GM18498 (cell line): ENCODE data around the gene CYSLTR1.
"Not testable (repeated sequence)": the region's sequence is repeated elsewhere in the genome, so short reads cannot be mapped to it uniquely, and the experiment has no call there.

Experiments used
- ATAC-seq: cut with Tn5 transposase; IDR thresholded peaks from one replicate; pipeline ENCODE4 v1.9.1; 2021; ENCODE audit warnings: mild to moderate bottlenecking, moderate library complexity; ENCODE audit not compliant: unreplicated experiment

The CYSLTR1 gene, protein sequence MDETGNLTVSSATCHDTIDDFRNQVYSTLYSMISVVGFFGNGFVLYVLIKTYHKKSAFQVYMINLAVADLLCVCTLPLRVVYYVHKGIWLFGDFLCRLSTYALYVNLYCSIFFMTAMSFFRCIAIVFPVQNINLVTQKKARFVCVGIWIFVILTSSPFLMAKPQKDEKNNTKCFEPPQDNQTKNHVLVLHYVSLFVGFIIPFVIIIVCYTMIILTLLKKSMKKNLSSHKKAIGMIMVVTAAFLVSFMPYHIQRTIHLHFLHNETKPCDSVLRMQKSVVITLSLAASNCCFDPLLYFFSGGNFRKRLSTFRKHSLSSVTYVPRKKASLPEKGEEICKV

DNA sequence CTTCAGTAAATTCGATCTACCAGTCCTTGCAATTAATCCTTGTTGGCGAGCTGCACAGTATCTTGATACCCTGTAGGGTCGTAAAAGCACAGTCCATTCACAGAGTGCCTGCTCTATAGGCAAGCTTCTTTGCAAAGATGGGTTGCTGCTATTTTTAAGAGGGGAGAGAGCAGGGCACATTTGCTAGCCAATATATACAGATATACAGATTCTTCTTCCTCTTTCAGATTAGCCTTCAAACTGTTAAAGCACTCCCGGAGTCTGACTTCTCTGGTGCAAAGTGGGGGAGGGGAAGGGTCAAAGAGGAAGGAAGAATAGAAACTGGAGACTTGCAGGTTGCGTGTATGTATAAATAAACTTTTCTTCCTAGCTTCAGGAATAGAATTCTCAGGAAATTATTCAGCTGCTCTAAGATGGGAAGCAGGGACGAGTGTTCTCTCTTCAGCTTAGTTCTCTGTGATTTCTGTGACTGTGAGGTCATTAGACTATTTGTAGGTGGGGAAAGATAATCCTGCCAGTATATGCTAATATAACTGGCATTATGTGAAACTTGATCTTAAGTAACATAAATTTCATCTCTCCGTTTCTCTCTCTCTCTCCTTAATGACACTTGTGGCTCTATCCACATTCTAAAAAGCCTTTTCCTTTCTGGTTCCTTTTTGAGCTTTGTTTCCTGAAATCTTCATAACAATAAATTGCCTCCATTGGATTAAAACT lies at the start of gene CYSLTR1:
CYSLTR1 (minus strand) TSS at position 242 of the 717 bp plus-strand sequence. CDS start 53,865 bp downstream, outside the sequence.
- ATAC-seq = peak; percentile 44

DNA sequence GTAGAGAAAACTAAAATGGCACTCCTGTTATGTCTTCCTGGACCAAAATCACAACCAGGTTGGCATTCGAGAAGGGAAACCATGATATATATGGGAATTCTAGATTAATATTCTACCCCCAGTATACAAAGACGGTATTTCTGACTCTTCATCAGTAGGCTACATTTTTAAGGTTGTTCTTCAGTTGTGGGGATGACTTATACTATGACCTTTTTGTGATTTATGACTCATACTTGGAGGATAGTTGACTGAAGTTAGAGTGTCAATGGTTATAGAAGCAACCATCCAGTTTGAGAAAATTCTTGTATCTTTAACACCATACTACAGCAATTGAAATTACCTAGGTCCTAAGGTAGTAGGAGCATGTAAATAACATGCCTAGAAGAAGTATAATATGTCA lies 49.8 kb upstream of the CYSLTR1 start:
- ATAC-seq = no peak

DNA sequence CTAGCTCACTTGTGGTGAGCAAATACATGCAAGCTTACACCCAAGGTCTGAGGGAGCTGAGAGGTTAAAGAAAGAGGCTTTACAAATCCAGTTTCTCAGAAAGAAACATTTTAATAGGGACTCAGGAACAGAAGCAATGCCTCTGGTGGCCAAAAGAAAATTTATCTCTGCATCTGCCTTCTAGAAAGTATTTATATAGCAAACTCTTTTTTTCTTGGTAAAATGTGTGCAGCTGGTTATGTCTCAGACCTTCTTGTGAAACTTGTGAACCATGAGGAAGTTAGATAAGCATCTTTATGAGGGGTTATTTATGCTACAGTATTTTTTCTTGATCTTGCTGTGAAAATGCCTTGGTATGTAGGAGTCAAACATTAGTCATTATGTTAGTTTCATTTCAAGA lies 48.5 kb upstream of the CYSLTR1 start:
- peak; percentile 65 for ATAC-seq

DNA sequence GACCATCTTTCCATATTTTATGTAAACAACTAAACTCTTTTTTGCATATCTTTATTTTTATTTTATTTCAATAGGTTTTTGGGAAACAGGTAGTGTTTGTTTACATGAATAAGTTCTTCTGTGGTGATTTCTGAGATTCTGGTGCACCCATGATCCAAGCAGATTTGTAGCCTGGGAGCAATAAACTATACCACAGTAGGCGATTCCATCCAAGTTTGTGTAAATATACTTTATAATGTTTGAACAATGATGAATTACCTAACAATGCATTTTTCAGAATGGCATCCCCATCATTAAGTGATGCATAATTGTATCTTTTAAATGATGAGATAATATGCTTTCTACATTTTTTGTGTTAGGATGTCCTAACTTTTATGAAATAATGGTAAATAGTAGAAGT lies 39.2 kb upstream of the CYSLTR1 start:
- no peak for ATAC-seq

DNA sequence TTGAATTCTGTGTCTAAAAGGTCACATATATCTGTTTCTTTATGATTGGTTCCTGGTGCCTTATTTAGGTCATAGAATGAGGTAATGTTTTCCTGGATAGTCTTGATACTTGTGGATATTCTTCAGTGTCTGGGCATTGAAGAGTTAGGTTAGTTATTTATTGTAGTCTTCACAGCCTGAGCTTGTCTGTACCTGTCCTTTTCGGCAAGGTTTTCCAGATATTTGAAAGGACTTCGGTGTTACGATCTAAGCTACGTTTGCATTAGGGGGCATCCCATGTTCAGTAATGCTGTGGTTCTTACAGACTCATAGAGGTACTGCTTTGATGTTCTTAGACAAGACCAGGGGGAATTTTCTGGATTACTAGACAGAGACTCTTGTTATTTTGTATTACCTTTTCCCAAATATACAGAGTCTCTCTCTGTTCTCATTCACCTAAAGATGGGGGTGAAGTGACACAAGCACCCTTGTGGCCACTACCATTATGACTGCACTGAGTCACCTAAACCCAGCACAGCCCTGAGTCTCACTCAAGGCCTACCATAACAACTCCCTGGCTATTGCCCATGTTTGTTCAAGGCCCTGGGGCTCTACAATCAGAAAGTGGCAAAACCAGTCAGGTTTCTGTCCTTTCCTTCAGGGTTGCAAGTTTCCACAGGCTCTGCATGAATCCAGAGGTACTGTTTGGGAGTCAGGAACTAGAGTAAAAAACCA lies 30.1 kb upstream of the CYSLTR1 start:
- no peak for ATAC-seq

DNA sequence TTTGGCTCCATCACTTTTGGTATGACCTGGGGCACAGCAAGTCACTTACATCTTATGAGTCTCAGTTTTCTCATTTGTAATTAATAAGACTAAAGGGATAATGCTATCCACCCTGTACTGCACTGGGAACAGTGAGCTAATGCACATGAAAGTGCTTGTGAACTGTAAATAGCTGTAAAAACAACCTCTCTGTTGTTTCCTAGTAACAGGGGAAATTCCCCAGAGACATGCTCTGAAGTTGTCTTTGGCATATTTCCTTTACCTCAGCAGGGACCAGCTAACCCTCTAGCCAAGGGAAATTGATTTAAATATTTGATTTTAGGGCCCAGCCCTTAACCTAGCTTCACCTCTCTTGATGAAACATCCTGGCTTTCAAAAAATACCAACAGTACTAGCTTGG lies 6.1 kb upstream of the CYSLTR1 start:
- peak; percentile 58 for ATAC-seq

DNA sequence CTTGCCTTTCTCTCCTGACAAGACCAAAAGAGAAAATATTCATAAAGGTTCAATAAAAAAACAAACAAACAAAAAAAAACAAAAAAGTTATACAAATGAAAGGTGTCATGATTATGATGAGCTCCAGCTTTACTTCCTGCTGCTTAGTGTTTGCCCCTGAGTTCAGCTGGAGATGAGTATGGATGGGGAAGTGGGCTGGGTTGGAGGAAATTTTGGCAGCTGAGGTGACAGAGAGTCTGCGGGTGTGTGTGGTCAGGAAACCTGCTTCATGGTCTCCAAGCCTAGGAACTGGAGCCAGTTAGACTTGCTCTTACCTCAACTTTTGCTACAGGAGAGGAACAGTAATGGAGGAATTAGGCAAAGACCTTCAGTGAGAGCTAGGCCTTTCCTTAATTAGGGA lies 4.3 kb upstream of the CYSLTR1 start:
- no peak for ATAC-seq

DNA sequence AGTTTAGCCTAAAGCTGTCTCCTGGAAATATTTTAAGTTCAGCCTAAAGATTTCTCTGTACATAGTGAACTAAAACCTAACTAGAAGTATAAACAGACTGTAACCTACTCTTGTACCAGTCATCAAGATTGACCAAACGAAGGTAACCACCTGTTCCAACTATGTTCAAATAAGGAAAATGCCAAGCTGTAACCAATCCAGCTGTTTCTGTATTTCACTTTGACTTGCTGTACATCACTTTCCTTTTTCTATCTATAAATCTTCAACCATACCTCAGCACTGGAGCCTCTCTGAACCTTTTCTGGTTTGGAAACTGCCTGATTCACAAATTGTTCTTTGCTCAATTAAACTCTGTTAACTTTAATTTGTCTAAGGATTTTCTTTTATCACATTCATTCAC lies 3.1 kb upstream of the CYSLTR1 start:
- ATAC-seq = no peak

DNA sequence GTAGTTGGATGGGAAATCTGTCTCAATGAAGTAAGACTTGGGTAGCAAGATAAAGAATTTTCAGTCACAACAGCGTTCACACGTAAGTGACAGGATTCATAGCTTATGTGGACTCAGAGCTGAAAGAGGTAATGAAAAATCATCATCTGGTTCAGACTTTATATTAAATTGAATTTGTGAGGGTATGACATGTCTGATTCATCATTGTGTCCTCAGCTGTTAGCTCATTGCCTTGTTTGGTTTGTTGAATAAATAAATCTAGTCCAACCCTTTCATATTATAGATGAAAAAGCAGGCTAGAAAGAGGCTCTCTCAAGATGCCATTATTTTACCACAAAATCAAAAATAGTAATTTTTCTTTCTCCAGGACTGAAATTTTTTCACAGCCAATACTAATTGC lies 2.7 kb upstream of the CYSLTR1 start:
- ATAC-seq = no peak

DNA sequence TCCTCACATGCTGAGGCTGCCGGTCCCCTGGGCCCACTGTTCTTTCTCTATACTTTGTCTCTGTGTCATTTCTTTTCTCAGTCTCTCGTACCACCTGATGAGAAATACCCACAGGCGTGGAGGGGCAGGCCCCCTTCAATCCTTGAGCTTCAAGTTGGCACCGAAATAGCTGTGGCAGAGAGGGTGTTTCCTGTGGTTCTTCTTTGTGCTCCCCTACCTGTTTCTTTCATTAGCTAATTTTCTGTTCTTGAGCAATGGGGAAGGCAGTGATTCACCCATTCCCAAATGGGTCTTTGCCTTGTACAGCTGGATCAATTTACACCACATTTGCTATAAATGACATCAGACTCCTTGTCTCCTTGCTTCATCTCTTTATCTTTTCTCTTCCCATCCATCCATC lies 2.1 kb upstream of the CYSLTR1 start:
- peak; percentile 68 for ATAC-seq

DNA sequence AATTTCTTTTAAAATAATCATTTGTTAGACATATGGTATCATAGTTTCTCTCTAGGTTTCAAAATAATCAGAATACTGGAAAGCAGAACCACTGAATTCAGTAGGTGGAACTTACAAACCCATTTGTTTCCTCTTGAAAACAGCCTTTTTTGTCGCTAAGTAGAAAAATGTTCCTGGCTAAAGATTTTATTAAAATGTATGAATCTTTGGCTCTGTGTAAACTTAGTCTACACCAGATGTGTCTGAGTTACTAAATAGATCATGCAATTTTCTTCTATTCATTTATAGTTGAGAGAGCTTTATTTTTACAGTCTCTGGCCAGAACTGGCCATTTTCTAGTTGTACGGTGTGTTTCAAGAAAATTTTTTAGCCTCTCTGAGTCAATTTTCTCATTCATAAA lies 1.0 kb downstream of the CYSLTR1 start:
- no peak for ATAC-seq

DNA sequence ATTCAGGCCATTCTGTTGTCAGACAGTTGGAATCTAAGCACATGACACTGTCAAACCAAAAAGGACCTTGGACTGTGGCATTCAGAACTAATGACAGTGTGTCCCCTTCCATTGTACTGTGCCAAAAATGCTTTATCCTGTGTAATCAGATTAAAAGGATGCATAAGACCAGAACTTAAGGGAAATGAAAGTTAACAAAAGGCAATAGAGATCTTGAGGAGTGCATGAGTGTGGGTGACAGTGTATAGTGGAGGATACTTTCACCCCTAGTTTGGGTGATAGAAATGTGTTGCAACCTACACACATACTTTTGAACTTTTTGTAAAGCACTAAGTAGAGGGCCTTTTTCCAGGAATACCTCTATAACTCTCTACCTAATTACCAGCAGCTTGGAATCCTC lies 4.5 kb downstream of the CYSLTR1 start:
- no peak for ATAC-seq

DNA sequence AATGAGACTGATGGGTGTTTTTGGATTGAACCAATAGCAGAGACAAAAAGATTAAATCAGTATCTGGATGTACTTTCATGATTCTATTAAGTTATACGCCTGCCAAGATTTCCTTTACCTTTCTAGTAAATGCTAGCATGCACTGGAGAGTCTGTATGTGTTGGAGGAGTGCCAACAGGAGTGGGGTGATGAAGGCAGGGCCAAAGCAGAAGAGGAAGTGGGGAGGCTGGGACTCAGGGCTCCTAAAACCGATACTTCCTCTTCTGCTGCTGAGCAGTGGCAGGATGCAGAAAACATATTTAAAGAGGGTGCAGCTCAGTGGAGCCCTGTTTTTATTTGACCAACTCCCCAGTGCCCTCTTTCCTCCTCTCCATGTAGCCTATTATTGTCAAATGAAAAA lies 5.6 kb downstream of the CYSLTR1 start:
- peak; percentile 96 for ATAC-seq

DNA sequence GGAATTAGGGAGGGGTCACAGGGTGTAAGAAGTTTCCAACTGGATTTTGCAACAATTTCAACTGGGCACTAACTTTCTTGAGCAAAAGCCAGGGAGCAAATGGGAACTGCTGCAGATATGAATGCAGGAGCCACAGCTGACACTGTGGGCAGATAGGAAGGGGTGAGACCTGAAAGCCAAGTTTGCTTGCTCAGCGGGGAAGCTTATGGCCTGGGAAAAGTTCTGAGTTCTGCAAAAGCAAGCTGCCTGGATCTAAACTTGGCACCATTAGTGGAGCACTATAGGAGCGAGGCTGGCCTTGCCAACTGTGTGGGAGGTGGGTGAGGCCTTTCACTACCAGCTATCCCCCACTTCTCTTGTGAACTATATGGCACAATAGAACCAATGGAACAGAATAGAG lies 11.1 kb downstream of the CYSLTR1 start:
- ATAC-seq = no peak

DNA sequence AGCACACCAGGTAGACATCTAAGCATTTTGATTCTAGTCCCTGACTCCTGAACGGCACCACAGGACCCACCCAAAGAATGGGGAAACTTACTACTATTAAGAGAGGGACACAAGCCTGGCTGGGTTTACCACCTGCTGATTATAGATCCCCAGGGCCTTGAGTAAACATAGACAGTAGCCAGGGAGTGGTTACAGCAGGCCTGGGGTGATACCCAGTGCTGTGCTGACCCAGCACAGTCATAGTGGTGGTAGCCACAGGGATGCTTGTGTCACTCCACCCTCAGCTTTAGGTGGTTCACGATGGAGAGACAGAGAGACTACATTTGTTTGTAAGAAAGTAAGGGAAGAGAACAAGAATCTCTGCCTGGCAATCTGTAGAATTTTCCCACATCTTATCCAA lies 11.7 kb downstream of the CYSLTR1 start:
- no peak for ATAC-seq

DNA sequence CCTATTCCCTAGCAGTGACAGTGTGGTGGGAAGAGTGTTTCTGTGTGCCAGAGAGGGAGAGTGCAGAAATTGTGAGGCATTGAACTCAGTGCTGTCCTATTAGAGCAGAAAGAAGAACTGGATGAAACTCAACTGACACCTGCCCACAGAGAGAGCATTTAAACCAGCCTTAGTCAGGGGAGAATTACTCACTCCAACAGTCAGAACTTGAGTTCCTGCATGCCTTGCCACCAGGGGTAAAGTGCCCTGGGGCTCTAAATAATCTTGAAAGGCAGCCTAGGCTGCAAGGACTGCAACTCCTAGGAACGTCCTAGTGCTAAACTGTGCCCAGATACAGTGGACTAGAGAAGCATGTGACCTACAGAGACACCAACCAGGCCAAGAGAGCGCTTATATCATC lies 12.8 kb downstream of the CYSLTR1 start:
- peak; percentile 78 for ATAC-seq

DNA sequence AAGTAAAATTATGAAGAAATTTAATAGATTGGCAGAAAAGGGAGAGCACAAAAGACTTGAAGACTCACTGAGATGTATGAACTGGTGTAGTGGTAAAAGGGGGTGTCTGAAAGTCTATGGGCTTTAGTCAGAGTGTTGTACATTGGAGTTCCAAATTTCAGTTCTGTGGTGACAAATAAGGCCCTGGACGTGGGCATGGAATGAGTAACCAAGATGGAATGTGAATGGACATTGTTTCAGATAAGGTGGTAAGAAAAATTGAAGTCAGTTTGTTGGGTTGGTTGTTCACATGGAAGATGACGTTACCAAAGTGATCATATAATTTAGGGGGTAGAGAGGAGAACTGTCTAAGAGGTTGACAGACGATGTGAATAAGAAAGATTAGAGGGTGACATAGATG lies 13.9 kb downstream of the CYSLTR1 start:
- ATAC-seq = no peak

DNA sequence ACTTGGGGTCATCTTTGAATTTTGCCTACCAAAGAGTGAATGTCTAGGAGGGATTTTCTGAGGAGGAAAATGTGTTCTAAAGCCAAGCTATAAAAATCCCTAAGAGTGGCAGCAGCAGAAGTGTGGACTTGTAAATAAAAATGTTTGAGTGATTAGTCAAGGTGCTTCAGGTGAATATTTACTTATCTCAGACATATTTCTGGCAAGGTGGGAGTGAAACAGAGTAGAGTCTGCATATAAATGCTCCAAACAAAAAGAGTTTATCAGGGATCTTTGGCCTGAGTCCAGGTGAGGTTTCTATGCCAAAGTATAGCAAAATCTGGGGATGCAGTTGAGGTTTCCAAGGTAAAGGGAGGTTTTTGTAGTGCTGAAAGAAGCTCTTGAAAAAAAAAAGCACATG lies 19.7 kb downstream of the CYSLTR1 start:
- no peak for ATAC-seq

DNA sequence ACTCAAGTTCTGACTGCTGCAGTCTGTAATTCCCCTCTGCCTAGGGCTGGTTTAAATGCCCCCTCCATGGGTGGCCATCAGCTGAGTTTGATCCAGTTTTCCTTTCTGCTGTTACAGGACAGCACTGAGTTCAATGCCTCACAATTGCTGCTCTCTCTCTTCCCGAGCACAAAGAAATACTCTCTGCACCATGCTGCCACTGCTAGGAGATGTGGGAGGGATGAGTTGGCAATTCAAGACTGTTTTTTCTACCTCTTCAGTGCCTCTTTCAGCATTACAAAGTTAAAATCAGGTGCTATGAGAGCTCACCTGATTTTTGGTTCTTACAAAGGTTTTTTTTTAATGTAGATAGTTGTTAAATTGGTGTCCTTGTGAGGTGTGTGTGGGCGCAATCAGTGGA lies 24.3 kb downstream of the CYSLTR1 start:
- ATAC-seq = no peak

DNA sequence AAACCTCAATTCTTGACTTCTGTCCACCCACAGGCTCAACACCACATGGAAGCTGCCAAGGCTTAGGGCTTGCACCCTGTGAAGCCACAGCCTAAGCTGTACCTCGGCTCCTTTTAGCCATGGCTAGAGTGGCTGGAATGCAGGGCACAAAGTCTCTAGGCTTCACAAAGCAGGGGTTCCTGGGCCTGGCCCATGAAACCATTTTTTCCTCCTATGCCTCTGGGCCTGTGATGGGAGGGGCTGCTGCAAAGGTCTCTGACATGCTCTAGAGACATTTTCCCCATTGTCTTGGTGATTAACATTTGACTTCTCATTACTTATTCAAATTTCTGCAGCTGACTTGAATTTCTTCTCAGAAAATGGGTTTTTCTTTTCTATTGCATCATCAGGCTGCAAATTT lies 26.5 kb downstream of the CYSLTR1 start:
- ATAC-seq = not testable (repeated sequence)

DNA sequence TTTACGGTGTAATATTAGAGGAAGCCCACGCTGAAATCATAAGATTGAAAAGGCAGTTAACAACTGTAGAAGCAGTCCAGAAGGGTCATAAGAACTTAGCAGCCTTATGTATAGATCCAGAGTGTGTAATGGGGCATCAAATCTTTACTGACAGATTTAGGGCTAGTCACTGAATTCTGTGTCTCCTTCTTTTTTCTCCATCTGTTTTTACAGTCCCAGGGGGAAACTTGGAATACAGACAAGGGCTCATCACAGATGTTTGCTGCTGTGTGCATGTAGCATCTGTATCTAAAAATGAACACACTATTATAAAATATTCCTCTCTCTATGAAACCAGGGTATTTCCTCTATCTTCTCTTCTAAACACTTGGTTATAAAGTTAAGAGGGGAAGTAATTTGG lies 43.9 kb downstream of the CYSLTR1 start:
- ATAC-seq = no peak

DNA sequence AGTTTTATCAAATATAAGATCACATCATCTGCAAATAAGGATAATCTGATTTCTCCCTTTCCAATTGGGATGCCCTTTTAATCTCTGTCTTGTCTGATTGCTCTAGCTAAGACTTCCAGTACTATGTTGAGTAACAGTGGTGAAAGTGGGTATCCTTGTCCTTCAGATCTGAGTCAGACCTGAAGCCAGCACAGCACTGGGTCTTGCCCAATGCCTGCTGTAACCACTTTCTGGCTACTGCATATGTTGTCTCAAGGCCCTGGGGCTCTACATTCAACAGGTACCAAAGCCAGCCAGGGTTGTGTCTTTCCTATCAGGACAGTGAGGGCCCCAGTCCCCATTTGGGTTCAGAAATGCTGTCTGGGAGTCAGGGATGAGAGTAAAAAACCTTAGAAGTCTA lies 90.3 kb downstream of the CYSLTR1 start:
- ATAC-seq = no peak
